SU-DHL-6 (cell line): ENCODE results near the gene ATOX1.

ENCODE experiments used
- CTCF ChIP-seq: fragments of 200-600 bp; sonication (generic); IDR thresholded peaks from one replicate; pipeline ENCODE4 v1.5.1; 2017; ENCODE audit warnings: antibody characterized with exemption, mild to moderate bottlenecking, low read length, moderate library complexity; ENCODE audit not compliant: insufficient read depth, poor library complexity, severe bottlenecking
- EZH2phosphoT487 ChIP-seq: fragments of 200-600 bp; sonication (generic), shearing (Covaris generic); conservative IDR thresholded peaks from 2 replicates; pipeline ENCODE4 v1.6.1; 2018; ENCODE audit warnings: mild to moderate bottlenecking, antibody characterized with exemption, low read length, moderate library complexity, mixed read lengths

- TF ChIP-seq EZH2phosphoT487 (no peak), CTCF (no peak)
These were observed 16.7 kb upstream of the ATOX1 start for GRCh38 chr5:151775025-151775606.
